ENCODE measurements around the gene DCC. TPM values are rescaled to one million over a fixed set of nuclear protein-coding genes. Genes with fewer than 3 reads are reported as not detected.

Gene DCC, protein sequence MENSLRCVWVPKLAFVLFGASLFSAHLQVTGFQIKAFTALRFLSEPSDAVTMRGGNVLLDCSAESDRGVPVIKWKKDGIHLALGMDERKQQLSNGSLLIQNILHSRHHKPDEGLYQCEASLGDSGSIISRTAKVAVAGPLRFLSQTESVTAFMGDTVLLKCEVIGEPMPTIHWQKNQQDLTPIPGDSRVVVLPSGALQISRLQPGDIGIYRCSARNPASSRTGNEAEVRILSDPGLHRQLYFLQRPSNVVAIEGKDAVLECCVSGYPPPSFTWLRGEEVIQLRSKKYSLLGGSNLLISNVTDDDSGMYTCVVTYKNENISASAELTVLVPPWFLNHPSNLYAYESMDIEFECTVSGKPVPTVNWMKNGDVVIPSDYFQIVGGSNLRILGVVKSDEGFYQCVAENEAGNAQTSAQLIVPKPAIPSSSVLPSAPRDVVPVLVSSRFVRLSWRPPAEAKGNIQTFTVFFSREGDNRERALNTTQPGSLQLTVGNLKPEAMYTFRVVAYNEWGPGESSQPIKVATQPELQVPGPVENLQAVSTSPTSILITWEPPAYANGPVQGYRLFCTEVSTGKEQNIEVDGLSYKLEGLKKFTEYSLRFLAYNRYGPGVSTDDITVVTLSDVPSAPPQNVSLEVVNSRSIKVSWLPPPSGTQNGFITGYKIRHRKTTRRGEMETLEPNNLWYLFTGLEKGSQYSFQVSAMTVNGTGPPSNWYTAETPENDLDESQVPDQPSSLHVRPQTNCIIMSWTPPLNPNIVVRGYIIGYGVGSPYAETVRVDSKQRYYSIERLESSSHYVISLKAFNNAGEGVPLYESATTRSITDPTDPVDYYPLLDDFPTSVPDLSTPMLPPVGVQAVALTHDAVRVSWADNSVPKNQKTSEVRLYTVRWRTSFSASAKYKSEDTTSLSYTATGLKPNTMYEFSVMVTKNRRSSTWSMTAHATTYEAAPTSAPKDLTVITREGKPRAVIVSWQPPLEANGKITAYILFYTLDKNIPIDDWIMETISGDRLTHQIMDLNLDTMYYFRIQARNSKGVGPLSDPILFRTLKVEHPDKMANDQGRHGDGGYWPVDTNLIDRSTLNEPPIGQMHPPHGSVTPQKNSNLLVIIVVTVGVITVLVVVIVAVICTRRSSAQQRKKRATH (N-terminal part only)
- 2.0 TPM for total RNA-seq

DNA sequence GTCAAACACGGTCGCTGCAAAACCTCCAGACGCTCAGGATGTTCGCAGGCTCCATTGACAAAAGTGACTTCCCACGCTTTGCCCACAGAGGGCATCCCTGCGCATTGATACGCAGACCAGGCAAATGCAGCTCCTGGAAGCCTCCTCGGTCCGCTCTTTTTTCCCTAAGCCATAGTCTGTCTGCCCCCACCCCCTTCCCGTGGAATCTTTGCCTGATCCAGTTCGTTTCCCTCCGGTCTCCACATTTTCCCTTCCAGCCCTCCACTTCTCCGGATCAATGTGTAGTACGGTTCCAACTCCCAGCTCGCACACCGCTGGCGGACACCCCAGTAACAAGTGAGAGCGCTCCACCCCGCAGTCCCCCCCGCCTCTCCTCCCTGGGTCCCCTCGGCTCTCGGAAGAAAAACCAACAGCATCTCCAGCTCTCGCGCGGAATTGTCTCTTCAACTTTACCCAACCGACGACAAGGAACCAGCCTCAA is at the start of gene DCC:
Gene DCC, plus strand, starts transcription at position 307 of the 481 bp plus-strand sequence. CDS start 591 bp downstream, outside the sequence.
- peak; percentile 50 for DNase-seq

DNA sequence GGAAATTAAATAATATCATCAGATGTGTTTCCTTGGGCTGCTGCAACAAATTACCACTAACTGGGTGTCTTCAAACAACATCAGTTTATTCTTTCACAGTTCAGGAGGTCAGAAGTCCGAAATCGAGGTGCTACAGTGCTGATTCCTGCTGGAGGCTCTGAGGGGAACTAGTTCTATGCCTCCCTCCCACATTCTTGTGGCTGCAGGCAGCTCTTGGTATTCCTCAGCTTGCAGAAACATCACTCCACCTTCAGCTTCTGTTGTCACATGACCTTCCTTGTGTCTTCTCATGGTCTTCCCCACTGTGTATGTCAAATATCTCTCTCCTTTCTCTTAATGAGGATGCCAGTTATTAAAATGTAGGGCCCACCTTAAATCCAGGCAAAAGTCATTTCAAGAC is 29.3 kb upstream of the DCC start:
- DNase-seq: no peak

DNA sequence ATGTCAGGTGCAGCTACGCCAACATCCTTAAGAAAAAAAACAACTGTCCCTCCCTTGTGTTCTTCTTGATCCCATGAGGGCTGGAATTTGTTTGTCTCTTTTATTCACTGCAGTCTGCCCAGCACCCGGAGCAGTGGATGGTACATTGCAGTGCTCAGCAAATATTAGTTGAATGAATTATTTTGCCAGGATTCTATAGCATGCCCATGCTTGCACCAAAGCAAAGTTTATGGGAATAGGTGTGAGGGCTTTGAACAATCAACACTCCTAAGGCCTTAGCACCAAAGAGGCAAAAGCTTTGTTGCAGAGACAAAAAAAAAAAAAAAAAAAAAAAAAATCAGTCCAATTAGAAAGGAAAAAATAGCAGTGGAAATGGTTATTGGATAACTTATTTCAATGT is 28.7 kb upstream of the DCC start:
- no peak for DNase-seq

DNA sequence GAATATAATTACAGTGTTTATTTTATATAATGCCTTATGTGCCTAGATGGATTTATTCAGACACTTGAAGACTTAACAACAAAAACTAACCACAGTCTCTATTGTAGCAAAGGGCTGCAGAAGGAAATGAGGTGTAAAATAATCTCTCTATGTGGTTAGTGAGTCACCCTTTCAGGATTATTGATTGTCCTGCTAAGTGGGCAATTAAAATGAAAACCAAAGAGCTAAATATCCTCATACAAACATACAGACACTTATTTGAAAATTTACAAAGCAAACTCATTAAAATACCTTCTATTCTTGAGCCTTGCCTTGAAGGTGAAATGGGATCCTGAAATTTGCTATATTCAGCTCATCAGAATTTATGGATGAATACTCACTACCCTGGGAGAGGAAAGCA is 27.7 kb upstream of the DCC start:
- DNase-seq: no peak

DNA sequence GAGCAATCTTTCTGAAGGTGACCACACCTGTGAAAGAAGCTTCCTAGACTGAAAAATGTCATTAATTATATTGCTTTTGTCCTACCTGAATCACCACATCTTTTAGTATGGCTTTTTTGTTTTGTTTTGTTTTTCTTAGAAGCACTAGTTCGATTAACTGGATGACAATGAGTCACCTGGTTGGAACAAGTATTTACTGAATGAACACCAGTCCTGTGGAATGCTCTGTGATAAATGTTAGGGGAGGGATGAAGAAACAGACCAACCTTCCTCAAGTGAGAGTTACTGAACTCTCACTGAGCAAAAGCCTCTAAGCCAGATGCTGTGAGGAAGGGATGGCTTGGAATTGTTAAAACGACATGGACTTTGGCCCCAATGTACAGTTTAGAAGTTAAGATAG is 26.8 kb upstream of the DCC start:
- no peak for DNase-seq

DNA sequence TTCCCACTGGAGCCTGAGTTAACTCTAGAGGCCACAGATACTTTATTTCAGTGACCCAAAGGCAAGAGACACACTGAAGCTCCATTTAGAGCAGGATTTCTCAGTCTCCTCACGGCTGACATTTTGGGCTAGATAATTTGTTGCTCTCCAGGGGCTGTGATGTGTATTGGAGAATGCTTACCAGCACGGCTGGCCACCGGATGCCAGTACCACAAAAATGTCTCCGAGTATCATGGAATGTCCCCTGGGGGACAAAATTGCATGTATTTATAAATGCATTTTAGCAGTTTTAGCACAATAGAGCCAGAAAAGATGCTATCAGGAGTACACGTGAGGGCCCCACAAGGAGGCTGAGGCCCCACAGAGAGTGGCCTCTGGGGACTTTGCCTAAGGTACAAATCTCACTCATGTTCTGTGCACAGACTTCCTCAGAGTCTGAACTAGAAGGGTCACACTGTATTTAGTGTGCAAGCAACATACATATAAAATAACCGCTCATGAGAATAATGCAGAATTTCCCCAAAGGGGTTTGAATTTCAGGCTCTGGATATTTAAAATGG is 20.5 kb upstream of the DCC start:
- DNase-seq: no peak

DNA sequence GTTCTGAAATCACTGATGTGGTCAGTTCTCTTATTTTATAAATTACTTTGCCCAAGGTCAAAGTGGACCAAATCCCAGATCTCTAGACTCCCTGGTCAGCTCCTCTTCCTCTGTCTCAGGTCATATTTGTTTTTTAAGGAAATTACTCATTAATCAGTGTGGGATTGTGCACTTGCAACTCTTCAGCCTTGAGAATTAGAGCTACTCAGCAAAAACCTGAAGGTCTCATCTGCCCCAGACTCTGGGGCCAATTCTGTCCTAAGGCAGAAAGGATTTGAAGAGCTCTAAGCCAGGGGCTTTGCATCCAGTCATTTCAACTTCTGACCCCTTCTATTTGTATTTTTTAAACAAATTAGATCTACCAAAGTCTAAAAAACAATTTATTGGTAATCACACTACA is 17.7 kb upstream of the DCC start:
- no peak for DNase-seq

DNA sequence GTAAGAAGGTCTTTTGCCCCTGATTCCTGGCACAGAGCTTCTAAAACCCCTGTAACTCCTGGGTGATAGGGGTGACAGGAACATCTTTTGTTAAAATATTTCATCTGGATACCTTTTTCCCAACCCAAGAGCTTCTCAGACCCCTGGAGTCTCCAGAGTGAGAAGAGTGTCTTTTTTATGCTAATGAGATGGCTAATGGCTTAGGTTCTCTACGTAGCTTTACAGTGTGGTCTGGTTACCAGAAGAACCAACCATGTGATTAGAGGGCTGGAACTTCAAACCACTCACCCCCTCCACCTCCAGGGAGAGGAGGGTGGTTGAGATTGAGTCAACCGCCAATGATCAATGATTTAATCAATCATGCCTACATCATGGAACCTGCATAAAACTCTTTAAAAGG is 16.2 kb upstream of the DCC start:
- DNase-seq: no peak

DNA sequence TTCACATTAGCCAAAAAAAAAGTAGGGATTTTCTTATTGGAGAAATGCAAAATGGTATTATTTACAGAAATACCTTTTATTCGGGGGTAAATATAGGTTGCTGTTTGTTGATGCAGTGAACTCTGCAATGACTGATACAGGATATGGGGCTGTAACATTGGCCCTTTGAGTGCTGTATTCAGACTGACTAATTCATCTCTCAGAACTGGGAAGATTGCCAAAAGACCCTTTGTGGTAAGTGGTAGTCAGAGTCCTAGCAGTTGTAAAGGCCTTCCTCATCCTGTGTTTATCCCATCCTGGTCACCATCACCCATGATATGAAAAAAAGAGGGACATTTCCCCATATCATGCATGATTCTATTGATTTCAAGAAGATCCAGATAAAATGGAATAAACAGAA is 14.0 kb upstream of the DCC start:
- DNase-seq: no peak

DNA sequence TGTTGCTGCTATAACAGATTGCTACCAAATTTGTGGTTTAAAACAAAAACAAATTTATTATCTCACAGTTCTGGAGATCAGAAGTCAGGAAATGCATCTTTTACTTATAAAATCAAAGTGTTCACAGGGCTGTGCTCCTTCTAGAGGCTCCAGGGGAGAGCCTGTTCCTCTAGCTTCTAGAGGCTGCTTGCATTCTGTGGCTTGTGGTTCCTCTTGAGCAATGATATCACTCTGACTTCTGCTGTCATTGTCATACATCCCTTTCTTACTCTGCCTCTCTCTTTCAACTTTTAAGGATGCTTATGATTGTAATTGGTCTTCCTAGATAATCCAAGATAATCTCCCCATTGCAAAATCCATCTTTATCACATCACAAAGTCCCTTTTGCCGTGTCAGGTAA is 6.1 kb upstream of the DCC start:
- DNase-seq: no peak

DNA sequence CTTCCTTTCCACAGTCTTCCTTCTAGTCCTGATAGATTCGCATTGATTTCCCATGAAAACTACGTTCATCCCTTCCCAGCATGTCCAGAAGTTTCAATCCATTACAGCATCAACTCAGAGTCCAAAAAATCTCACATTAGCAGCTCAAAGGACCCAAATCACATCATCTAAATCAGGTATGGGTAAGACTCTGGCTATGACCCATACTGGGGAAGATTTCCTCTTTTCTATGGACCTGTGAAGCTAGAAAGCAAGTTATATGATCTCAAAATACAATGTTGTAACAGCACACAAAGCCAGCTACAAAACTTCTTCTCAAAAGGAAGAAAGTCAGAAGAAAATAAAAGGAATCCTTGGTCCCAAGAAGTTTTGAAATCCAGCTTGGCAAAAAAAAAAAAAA is 5.7 kb upstream of the DCC start:
- no peak for DNase-seq

DNA sequence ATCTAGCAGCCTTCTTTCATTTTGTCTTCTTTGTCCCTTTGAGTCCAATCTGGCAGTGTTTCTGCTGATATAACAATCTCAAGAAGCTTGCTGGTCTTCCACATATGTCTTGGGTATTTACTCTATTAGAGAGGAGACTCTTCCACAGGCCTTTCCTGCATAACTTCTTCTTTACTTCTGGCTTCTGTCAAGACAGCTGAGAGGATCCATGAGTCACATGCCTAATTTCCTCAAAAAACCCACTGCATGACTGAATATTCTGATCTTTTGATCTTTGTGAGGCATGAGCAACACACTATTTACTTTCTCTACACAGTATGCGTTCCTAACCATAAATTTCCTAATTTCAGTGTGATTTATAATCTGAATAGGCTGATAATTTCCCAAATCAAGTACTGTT is 5.1 kb upstream of the DCC start:
- no peak for DNase-seq

DNA sequence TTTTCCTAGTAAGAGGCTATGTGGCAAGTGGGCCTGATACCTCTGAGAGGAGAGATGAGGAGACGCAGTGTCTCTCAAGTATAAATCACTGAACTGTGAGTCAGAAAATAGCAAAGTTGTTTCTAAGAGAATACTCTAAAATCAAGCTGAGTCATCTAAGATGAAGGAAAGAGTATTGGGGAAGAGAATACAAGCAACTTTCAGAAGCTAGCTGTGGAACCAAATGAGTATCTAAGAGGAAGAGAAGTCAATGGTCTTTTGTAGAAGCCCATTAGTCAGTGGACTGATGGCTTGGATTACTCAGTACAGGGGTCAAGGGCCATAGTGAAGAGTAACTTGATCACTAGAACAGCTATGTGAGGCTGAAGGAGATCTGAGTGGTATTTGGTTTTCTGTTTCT is 2.7 kb upstream of the DCC start:
- DNase-seq: no peak

DNA sequence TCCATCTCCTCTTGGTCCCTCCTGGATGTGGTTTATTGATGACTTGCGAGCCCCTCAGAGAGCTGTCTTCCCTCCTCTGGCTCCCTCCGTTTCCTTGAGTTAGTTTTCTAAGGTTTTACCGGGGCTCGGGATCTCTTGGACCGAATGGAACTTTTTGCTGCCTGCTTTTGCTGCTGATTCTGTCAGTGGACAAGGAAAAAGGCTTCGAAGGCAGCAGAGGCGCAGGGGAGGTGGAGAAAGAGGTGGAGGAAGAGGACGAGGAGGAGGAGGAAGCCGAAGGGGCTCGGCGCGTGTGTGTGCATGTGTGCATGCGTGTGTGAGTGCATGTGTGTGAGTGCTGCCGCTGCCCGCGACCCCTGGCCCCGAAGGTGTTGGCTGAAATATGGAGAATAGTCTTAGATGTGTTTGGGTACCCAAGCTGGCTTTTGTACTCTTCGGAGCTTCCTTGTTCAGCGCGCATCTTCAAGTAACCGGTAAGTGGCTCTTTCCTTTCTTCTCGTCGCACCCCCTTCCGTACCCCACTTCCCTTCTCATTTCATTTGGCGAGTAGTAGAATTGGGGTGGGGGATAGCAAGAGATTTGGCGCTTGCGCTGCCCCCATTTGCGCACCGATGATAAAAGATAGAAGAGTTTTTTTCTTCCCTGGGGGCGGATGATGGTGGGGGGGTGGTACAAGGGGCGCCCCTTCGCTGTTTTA is 557 bp downstream of the DCC start:
- DNase-seq: no peak

DNA sequence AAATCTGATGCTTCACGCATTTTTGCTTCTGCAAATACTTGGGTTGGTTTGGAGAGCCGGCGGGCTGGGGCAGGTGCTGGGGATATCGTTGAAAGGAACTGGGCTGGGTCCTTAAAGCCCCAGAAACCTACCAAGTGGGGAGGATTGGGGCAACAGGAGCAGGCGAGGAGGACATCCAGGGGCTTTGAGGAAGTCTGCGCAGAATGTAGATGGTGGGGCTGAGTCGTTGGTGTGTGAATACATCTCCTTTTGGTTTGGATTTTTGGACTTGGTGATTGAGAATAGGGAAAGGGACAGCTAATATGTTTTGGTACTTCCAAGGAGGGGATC is 1.1 kb downstream of the DCC start:
- no peak for DNase-seq

DNA sequence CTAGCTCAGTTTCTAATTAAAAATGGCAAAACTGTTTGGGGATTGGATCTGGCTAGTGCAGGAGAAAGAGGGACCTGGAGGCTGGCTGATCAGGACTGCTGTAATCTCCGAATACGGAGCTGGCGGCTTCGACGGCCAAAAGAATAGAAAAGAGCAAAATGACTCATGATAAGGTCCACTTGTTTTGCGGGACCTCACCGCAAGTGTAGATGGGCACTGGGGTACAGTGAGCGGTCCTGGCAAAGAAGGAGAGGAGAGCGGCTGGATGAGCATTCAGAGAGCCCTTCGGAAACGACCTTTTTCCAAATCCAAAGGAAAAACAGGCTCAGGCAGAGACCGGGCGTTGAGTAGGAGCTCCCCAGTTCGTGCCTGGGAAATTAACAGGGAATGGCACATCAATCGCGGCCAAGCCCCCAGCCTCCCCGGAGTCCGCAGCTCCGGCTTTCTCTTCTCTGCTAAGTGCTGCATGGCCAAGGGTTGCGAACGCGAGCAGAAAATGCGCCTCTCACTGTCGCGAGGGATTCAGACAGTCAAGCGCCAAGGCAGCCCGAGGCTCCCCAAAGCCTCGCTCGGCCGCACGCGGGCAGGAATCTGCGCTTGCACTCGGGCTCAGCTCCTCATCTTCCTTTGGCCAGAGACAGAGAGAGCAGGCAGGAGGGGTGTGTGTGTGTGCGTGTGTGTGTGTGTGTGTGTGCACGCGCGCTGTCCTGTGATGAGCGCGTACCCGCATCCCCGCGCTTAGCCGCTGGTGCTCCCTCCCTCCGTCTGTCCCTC is 1.8 kb downstream of the DCC start:
- DNase-seq: no peak

DNA sequence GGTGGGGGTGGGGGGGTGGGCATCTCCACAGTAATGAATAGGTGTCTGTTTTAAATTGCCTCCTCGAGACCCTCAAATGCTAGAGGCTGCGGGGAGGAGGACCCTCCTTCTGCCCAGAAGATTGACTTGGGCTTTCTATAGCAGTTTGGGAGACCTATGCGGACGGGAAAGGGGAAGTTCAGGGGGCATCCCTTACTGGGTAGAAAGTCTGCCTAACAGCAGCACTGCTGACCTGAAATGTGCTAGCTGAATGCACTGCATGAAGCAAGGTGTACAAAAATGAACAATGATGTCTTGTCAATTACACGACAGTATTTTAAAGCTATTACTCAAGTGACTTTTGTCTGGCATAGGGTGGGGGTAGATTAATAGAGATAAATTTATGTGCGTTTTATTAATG is 2.5 kb downstream of the DCC start:
- no peak for DNase-seq

DNA sequence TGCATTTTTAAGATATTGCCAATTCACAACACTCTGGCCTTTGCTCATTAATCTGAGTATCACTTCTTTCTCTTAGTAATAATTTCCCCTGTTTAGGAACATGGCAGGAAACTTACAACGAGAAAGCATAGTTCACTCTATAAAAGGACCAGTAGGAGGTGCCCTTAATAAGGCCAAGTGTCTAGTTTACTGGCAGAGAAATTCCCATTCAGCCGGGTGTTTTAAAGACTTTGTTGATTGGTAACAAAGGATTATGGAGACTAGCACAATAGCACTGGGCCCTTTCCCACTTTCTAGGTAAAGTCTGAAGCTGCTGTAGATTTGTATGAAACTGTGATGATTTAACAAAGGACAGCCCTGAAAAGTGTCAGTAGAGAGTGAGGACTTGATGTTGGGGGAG is 3.1 kb downstream of the DCC start:
- no peak for DNase-seq

DNA sequence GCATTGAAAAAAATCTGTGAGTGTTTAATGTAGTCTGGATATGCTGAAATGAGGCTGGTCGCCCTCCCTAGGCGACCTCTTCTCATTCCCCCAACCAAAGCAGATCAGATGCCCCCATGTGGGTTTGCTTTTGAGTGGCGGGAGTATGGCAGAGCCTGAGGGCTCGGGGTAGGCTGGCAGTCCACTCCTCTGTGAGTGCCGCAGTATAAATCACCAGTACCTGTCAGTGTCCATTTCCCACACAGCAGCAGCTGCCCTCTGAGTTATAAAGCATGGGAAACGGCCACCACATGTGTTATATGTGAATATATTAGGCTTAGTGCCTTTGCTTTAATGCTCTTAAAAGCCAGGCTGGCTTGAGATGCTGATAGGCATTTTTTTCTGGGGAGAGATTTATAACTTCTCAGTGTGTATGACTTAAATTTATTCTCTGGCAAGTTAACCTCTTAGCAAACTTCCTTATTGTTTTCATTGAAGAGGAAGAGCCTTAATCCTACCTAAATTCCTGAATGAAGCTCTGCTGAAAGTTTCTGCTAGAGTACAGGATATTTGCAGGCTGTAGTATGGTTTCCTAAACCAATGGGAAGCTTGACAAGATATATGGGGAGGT is 3.8 kb downstream of the DCC start:
- no peak for DNase-seq

DNA sequence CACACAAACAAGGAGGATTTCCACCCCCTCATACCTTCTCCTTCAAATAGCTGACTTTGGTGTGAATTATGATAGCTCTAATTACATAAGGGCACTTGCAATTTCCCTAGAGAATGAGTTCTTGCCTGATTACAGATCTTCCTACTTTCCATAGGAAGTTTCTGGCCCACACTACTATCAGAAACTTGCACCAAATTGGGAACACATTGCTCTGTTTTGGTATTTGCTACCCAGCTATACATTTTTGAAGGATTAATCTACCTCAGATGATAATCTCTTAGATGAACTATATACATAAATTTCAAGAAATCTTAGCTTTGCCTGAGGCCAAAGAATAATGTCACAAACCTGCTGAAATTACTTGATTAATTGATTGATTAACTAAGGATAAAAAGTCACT is 4.9 kb downstream of the DCC start:
- no peak for DNase-seq

DNA sequence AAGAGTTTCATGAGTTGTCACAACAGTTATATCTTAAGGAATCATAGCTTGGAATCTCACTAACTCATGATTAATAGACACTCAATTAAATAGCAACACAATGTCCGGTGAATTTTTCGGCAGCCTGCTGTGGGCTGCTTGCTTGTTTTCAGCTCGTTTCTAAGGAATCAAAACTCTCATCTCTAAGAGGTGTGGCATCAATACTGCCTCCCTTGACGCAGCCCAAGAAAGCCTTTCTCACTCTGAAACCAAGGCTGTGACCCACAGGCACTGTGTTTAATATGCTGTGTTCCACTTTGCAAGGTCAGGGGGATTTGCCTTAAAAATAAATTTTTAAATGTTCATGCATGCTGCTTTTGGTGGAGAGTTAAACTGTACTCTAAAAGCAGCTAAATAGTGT is 5.4 kb downstream of the DCC start:
- DNase-seq: no peak
